Stimulated activated naive CD8-positive, alpha-beta T cell treated with anti-CD3 and anti-CD28 coated beads, Interleukin-15, Interleukin-2, amounts not matched to agents 100 U/mL and 50 U/mL, for 24 hours (primary cell): Measurements from ENCODE around the gene PIK3C2G.
"Not testable (repeated sequence)": the region's sequence is repeated elsewhere in the genome, so short reads cannot be mapped to it uniquely, and the experiment has no call there.

Experiments
- ATAC-seq: fragments of 150-1000 bp; cut with Tn5 transposase; one replicate; pipeline ENCODE4 v1.10.0; 2021
- DNase-seq: peaks from one replicate; pipeline ENCODE4 v3.0.0; 2021

Gene PIK3C2G

DNA sequence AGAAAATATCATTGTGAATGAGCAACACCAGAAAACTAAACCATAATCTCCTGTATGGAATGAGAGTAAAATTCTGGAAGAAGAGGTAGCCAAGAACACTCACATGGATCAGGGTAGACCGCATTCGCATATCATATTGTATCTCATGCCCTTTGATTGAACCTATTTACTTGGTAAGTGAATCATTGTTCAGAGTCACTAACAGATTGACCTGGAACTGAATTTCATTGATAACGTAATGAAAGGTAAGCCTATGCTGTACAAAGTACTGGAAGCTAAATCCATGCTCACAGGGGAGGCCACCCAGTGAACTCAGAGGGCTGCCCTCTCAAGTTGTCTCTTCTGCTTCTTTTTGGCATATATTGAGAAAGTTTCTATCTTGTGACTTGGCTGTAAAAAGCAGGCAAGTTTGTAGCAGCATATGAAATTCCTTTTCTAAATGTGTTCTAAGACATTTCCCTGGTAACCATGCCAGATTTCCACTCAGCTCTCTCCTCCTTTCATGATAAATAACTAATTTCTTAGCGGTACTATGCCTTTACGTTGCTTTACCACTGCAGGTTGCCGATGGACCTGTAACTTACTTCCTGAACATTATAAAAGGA lies 385.1 kb downstream of the PIK3C2G start:
- ATAC-seq (no peak), DNase-seq (no peak)

DNA sequence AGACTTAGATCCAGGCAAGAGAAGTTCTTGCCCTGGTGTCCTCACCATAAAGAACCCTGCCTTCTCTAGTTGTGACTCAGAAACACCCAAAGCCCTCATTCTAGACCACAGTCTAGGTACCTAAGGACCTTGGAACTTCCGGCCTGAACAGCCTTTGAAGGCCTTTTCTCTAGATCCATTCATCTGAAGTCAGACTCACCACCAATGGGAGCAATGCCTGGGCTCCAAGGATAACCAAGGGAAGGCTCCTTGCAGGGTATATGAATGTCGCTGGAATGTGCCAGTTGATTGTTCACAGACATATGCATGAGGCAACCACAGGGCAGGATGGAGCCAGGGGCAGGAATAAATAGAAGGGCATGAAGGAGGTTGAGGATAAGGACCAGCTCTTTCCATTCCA lies 390.2 kb downstream of the PIK3C2G start:
- ATAC-seq = no peak

DNA sequence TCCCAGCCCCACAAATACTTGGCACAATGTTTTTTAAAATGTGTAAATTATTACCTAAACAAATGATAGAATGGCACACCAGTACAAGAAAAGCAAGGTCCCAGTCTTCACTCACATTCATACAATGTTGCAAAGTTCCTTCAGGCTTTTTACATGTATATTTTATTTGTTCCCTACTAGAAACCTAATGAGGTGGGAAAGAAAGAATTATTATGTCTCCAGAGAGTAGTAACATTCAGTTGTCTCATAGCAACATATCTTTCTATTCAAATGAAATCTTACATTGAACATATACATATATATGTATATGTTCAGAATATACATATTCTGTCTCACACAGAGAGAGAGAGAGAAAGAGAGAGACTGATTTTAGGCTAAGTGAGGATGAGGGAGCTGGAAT lies 391.3 kb downstream of the PIK3C2G start:
- no peak for ATAC-seq
- no peak for DNase-seq

More for the DNA sequence above, 390.2 kb downstream of the PIK3C2G start:
- no peak for DNase-seq

DNA sequence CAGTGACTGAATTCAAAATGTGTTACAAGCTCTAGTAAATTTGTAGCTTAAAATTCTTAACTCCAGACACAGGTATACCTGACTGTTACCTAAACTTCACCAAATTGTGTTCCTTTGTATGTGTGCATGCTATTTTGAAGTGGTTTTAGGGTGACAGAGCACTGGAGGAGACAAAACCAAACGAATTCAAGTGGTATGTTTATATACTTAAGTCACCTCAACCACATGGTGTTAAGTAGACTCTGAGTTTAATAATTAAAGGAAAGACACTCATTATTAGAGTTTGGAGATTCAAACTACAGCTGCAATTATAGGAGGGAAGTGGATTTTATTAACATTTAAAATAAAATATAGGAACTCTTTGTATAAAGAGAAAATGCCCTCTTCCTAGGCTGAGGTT lies 392.1 kb downstream of the PIK3C2G start:
- no peak for ATAC-seq
- DNase-seq = no peak

DNA sequence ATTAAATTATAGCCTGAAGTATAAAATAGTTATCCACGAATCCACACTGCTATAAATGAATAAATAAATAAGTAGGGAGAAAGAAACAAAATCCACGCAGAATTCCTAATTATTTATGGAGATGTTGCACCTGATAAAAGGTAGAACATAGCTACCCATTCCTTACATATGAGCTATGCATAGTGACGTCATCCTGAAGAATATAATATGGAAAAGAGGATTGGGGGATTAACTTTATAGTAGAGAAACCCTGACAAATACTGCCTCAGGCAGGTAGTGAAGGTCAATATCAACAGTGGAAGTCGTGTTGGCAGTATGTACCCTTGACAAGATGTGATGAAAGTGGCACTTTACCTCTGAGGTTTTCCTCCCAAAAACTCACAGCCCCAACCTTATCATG lies 394.0 kb downstream of the PIK3C2G start:
- no peak for ATAC-seq
- DNase-seq = no peak

DNA sequence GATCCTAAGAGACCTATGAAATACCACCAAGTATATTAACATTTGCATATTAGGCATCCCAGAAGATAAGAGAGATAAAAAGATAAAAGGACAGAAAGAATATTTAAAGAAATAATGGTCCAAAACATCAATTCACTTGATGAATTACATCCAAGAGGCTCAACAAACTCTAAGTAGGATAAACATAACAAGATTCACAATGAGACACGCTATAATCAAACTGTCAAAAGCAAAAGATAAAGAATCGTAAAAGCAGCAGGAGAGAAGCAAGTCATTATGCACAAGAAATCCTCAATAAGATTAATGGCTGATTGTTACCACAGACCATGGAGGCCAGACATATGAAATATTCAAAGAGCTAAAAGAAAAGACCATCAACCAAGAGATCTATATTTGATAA lies 396.9 kb downstream of the PIK3C2G start:
- ATAC-seq (no peak), DNase-seq (no peak)

DNA sequence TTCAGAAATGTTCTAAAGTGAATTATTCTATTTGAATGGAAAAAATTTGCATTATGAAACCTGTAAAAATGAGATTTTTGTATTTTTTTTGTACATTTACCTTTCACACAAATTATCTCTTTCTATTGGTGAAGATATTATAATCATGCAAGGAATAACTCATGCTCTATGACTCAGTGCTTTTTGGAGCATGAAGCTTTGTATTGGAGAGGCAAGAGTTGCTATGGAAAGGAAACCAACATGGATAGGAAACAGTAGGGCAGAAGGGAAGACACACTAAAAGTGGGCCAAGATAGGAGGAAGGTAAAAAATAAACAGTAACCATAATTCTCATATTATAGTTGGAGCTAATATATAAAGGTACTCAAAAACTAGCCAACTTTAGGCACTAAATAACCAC lies 397.5 kb downstream of the PIK3C2G start:
- ATAC-seq (no peak), DNase-seq (no peak)

DNA sequence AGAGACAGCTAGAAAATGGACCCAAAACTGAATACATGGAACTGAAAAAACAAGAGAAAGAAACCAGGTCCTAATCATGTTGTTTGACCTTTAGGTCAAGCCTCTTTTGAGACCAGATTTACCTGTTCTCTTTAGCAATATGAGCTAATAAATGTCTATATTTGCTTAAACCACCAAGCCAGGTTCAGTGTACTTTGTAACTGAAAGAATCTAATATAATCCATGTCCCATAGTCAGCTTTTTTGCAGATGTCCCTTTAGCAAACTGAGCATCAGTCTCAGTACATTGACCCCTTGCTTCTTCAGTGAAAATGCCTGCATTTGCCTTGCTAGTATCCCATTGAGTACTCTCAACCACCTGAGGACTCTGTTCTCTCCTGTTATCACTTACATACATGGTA lies 414.8 kb downstream of the PIK3C2G start:
- ATAC-seq (no peak), DNase-seq (no peak)

DNA sequence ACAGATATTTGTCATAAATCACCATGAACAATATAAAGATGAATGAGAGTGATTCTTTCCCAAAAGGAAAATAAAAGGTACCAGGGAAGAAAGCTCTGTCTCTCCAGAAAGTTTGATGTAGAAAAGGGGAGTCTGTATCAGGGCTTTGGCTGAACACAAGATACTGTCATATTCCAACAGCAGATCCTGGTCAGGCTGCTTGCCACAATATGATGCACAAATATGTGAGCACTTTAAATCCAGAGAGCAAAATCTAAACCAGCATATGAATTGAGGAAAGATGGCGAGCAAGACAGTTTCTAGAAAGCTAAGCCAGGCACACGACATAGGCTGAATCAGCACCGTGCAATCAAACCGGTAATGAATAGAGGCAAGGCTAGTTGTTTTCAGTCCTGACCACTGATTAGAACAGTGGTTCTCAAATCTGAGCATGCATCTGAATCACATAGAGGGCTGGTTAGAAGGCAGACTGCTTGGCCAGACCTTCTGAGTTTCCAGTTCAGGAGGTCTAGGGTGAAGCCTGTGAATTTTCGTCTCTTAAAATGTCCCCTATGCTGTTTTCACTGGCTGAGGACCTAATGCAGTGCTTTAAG lies 415.8 kb downstream of the PIK3C2G start:
- DNase-seq = no peak
- ATAC-seq = no peak

DNA sequence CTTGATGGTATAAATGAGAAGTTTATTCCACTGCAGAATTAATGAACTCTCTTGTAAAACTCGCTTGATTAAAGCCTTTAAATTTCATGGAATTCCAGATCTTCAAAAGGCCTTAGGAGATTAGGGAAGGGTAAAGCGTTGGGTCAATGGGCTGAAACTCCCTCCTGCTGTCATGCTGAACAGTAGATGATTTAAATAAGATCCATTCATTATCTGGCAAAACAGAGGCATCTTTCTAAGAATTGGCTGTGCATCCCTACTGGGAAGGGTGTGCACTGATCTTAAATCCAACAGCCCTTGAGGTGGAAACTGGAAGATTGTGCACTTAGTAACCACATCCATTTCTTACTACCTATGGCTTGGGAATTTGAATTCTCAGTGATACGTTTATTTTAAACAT lies 420.5 kb downstream of the PIK3C2G start:
- DNase-seq (no peak), ATAC-seq (no peak)

DNA sequence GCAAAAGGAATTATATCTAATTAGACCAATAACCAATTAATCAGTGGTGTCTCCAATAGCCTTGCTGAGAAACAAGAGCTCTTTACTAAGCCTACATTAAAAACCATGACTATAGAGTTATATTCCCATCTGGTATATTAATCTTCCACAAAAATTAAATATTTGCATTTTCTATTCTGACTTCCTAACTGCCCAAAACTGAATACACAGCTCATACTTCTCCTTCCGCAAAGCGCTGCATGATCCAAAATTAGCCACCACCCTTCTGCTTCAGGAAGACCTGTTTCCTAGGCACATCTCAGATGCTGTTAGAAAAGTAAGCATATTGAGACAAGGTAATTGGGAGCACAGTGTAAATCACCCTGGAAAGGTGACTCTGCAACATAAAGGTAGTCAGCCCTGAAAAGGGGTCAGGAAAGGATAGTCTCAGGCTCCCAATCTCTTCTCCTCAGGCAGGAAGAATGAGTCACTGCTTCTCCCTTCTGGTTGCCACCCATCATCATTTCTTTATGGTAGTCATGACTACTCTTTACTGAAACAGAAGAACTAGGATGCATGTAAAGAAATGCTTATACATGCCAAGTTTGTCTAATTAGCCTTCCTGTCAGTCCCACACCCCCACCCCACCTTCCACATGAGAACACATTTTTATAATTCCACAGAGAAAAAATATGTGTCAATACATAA lies 422.2 kb downstream of the PIK3C2G start:
- DNase-seq (no peak), ATAC-seq (no peak)

DNA sequence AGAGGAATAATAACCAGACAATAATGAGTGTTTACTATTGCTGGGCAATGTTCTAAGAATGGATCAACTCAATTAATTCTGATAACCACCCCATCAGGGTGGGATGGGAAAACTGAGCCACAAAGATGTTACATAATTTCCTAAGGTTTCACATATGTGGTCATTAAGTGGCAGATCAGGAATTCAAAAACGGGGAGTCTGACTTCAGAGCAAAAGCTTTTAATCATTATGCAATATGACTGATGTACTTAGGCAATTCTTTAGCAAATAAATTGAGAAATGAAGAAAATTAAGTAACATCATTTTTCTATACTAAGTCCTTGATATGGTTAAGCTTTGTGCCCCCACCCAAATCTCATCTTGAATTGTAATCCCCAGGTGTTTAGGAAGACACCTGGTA lies 423.1 kb downstream of the PIK3C2G start:
- ATAC-seq (no peak), DNase-seq (no peak)

DNA sequence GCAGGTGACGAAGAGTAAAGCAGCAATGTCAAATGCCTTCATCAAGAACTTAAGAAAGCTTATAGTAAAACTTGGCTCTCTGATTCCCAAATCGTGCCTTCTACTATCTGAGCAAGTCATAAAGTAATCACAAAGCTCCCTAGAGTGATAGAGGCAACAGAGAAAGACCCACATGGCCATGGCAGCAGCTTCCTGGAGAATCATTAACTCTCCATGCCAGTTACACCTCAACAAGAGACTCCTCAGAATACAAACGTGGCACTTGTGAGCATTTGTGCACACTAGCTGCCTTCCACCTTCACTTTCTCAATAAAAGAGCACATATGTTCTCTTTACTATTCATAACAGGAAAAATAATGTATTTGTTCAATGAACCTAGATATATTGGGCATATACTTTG lies 428.5 kb downstream of the PIK3C2G start:
- DNase-seq (no peak), ATAC-seq (no peak)

DNA sequence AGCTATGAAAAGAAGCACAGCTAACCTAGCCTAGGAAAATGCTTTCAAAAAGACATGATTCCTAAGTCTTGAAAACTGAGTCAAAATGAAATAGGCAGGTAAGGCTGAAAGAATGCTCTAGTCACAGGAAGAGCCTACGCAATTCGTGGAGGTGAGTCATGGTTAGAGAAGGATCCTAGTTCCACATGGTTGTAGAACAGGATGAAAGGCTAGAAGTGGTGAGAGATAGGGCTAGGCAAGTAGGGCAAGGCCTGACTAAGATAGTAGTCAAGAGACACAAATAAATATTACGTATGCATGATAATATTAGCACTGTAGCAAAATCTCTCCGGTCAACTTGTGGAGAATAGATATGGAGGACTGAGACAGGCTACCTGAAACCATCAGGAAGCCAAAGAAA lies 429.3 kb downstream of the PIK3C2G start:
- ATAC-seq = no peak
- no peak for DNase-seq

DNA sequence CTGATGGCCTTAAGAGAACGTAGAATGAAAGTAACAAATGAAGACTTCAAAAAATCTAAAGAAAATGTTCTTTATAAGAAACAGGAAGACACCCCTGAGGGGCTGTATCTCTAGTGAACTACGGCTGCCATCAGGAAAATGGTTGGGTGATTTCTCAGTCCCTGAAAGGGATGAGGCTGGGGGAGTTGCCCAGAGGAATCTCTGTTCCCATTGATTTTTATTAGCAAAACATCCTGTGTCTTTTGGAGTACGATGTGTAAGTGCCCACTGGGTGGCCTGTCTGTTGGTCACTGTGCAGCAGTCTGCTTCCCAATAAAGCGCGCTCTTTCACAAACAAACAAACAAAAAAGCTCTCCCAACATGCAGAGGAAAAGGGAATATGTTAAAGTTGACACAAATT lies 432.7 kb downstream of the PIK3C2G start:
- not testable (repeated sequence) for DNase-seq, ATAC-seq

DNA sequence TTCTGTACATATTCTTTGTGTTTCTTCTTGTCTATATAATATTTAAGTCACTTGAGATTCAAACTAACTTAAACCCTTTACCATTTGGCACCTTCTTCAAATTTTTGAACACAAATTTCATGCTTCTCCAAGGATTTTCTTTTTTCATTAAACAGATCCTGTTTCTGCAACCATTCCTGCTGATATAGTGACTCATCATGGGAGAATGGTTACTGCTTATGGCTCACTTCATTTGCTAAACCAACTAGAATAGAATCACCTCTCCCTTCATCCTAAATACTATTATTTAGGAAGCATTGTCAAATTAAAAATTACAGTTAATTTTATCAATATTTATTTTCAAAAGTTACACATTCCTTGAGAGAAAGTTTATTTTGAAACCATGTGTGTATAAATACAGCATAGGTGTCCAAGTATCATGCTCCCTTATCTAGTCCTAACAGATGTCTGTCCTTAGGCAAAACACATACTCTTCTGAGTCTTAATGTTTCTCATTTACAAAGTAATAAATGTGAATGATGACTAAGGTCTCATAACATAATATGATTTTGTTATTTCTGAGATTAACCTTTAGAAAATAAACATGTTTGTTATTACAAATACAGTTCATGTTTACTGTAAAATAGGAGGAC lies 435.8 kb downstream of the PIK3C2G start:
- DNase-seq (no peak), ATAC-seq (no peak)
